GM08714 (cell line): Measurements from ENCODE around the gene ITGA8.
"Not testable (repeated sequence)": the region's sequence is repeated elsewhere in the genome, so short reads cannot be mapped to it uniquely, and the experiment has no call there.

ENCODE experiments used
- H3K4me3 ChIP-seq: fragments of 200-500 bp; sonication (Bioruptor generic); 2 replicates; pipeline ENCODE4 v1.5.1; 2014; ENCODE audit warnings: mild to moderate bottlenecking, low read length, inconsistent platforms
- ZNF274 ChIP-seq: IDR thresholded peaks from 2 replicates; pipeline ENCODE4 v1.6.1; 2012; ENCODE audit warnings: mild to moderate bottlenecking, low read depth, low read length

The ITGA8 gene

DNA sequence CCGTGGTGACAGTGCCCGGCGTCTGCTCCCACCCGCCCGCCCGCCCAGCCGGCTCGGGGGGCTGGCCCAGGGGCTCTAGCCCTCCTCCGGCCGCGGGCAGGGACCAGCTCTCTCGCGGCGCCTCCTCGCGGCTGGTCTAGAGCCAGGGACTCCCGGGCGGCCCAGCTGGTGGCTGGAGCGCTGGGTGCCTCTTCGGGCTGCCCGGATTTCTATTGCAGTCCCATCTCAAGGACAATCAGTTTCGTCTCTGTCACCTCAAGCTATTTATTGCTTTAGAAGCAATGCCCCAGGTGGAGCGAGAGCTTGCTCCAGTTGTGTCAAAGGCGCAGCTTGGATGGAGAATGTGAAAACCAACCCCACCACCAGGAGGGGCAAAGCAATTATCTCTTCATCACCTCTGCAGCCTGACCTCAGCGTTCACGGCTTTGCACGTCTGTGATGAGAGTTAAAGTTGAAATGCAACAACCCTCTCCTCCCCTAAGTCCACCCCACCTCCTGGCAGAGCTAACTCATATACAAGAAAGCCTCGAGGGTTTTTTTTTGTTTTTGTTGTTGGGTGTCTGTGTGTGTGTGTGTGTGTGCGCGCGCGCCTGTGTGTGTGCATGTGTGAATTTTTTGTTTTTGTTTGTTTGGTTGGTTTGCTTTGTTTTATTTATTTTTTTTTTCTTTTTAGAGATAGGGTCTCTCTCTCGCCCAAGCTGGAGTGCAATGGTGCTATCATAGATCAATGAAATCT lies at the start of gene ITGA8:
ITGA8 (minus strand) TSS at position 24 of the 736 bp plus-strand sequence. CDS start 151 bp downstream, outside the sequence.
- no peak within 1 kb of the TSS for H3K4me3 ChIP-seq
- no peak for TF ChIP-seq ZNF274

DNA sequence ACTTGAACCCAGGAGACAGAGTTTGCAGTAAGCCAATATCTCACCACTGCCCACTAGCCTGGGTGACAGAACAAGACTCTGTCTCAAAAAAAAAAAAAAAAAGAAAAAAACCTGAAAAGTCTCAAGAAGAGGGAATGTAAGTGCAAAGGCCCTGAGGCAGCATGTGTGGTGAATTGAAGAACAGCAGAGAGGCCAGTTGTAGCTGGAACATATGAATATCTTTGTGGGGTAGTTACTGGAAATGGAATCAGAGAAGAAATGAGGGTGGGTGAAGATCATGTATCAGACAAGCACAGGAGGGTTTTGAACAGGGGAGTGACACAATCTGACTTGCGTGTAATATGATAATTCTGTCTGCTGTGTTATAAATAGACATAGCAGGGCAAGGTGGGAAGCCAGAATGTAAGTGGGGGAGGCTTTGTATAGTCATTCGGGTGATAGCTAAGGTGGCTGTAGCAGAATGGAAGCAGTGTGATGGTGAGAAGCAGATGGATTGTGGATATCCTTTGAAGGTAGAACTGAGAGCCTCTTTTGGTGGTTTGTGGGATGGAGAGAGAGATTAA lies 45.3 kb upstream of the ITGA8 start:
- H3K4me3 ChIP-seq, result no peak overlapping the region
- no peak for TF ChIP-seq ZNF274

DNA sequence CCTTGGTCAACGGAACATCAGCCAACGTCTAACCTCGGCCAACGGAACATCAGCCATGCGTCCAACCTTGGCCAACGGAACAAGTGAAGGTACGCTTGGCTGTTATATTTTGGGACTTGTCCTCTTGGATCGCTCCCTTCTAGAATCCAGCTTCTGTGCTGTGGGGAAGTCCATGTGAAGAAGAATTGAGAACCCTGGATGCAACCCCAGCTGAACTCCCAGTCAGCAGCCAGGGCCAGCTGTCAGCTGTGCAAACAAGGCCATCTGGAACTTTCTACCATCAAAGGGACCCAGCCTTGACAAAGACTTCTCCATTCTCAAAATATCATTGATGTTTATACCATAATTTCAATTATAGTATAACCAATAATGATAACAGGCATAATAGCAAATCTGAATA lies 43.3 kb upstream of the ITGA8 start:
- no peak for TF ChIP-seq ZNF274
- H3K4me3 ChIP-seq, result no peak overlapping the region

DNA sequence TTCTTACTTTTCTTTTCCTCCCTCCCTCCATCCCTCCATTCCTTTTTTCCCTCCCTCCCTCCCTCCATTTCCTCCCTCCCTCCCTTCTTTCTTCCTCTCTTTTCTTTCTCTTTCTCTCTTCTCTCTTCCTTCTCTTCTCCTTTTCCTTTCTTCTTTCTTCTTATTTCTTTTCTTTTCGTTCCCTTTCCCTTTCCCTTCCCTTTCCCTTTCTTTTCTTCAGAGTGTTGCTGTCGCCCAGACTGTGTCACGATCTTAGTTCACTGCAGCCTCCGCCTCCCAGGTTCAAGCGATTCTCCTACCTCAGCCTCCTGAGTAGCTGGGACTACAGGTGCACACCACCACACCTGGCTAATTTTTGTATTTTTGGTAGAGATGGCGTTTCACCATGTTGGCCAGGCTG lies 42.5 kb upstream of the ITGA8 start:
- not testable (repeated sequence) for H3K4me3 ChIP-seq

DNA sequence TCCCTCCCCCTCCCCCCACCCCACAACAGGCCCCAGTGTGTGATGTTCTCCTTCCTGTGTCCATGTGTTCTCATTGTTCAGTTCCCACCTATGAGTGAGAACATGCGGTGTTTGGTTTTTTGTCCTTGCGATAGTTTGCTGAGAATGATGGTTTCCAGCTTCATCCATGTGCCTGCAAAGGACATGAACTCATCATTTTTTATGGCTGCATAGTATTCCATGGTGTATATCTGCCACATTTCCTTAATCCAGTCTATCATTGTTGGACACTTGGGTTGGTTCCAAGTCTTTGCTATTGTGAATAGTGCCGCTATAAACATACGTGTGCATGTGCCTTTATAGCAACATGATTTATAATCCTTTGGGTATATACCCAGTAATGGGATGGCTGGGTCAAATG lies 41.5 kb upstream of the ITGA8 start:
- H3K4me3 ChIP-seq, result not testable (repeated sequence)

DNA sequence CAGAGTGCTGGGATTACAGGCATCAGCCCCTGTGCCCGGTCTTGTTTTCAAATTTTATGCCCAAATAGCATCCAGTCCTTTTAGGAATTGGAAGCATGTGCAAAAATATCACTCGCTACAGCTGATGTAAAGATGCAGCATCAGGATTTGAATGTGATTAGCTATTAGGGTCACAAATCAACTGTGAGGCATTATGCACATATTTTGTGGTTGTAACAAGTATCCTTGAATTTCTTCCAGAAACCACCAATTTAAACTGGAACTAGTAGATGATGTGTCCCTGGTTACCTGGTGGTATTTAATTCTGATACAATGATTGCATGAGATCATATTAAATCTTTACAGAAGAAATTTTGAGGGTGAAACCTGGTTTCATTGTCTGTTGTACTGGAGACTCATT lies 41.0 kb upstream of the ITGA8 start:
- no peak overlapping the region for H3K4me3 ChIP-seq
- no peak for TF ChIP-seq ZNF274

DNA sequence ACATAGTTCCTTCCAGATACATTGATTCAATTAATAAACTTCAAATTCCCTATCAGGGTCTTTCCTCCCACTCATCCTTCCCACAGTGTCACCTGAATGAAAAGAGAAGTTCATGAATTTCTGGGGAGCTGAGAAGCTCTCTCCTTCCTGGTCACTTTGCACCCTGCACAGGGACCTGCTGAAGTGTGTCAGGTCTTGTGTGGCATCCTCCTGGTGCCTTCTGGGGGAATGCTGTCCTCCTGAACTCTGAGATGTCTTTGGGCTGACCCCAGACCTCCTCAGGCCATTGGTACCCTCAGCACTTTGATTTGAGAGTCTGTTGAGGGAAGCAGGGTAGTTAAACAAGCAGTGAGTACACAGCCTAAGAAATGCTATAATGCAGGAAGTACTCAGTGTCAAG lies 39.5 kb upstream of the ITGA8 start:
- TF ChIP-seq ZNF274, result no peak
- no peak overlapping the region for H3K4me3 ChIP-seq

DNA sequence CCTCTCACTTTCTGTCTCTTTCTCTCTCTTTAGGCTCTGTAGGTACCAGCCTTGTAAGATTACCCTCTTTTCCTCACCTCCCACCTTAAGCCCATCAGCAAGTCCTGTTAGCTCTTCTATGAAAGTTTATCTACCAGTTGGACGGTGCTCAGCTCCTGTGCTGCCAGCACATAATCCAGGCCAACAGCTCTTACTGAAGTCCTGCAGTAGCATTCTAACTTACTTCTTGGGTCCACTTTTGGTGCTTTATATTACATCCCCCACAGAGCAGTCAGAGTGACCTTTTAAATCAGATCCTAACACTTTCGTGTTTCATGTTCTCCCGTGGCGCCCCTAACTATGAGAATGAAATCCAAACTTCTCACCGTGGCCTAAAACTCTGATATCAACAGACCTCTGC lies 38.9 kb upstream of the ITGA8 start:
- TF ChIP-seq ZNF274, result no peak
- H3K4me3 ChIP-seq, result no peak overlapping the region

DNA sequence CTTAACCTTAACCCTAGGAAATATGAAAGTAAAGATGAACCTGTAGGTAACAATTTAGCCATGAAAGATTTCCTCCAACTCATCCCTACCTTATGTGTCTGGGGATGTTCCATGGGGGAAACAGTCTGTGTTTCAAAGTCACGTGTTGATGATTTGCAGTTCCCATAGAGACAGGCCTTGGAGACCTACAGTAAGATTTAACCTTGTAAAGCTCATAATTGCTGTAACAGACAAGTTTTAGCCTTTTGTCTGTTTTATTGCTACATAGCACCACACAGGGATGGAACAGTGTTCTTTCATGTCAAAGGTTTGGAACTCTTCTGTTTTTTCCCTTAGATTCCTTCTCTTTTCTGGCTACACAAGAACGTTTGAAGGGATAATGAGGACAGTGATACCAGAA lies 35.2 kb upstream of the ITGA8 start:
- no peak for TF ChIP-seq ZNF274
- no peak overlapping the region for H3K4me3 ChIP-seq

DNA sequence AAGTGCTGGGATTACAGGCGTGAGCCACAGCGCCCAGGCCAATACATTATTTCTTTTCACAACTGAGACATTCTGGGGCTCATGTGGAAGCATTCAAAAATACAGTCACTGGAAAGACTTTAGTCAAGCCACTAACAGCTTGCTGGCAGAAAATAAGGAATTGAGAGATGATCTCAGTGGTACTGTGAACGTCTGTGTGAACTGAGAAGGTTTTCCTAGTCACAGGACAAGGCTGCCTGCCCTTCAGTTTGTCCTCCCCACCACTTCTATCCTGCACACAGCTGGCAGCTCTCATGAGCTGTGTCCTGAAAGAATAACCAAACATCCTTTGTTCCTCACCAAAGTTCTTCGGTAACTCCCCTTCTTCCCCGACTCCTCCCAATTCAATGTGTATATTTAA lies 31.3 kb upstream of the ITGA8 start:
- H3K4me3 ChIP-seq, result no peak overlapping the region
- TF ChIP-seq ZNF274, result no peak

DNA sequence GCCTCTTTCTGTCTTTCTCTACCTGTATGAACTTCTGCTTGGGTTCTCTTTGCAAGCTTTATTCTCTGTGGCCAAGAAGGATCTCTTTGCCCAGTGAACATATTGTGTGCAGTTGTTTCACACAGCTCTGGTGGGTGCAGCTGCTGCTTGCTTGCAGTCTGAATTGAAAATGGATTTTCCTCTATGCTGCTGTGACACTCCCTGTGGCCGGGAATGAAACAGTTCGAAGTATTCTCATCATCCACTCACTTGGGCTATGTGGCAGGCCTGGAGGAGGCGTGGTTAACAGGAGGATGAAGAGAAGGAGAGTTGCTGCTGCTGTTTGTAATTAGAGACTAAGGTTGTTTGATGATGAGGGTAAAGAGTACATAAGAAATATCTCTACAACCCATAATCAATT lies 28.4 kb upstream of the ITGA8 start:
- H3K4me3 ChIP-seq, result no peak overlapping the region
- TF ChIP-seq ZNF274, result no peak

DNA sequence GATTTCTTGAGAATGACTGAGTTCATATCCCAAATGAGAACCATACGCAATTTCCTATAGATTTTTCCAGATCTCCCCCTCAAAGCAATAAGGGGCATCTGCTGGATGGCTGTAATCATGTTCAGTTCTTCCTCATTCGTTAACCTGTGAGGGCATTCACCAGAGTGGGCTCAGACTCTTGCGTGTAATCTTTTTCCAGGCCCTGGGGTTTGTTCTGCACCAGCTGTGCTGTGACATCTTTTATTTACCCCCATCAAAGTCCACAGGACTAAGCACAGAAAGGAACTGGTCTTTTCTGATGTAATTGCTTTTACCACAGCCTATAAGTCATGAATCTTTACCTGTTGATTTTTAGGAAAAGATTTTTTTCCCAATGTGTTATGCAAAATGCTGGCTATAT lies 27.9 kb upstream of the ITGA8 start:
- H3K4me3 ChIP-seq, result no peak overlapping the region
- no peak for TF ChIP-seq ZNF274

DNA sequence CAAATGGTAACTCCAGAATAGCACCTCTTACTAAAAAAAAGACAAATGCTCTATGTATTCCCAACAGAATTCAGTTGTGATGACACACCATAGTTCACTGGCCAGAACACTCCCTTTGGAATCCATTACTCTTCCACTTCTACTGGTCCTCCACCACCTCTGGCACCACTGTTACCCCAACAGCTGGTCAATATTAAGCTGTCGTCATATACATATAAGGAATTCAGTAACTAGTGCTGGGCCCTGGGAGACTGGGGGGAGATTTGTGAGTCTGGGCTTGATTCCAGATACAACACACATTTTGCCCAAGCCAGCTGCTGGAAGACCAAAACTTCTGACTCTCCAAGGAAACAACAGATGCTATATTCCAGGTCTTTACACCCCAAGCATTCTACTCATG lies 26.0 kb upstream of the ITGA8 start:
- no peak overlapping the region for H3K4me3 ChIP-seq
- no peak for TF ChIP-seq ZNF274

DNA sequence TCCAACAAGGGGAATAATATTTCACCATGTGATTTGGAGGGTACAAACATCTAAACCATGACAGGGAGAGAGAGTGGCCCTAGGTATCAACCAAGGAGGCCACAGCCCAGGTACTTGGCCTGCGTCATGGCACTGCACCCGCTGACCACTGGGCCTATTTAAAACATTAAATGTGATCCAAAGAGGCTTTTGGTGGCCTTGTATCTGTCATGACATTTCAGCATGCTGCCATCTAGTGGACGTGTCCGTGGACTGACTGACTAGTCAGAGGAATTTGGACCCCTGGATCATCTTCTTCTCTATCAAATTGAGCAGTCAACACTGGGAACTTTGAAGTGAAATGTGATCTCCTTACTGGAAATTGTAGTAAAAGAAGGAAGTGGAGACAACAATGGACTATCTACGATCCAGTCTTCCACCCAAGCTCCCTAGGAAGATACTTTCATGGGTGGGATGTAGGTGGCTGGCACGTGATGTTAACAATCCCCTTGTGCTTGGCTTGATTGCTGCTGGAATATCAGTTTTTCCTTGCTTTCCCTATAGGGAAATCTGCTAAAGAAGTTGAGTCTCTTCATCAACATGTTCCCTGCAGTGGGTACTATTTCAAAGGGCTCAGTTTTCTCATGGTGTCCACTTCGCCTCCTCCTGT lies 24.6 kb upstream of the ITGA8 start:
- no peak overlapping the region for H3K4me3 ChIP-seq
- no peak for TF ChIP-seq ZNF274

DNA sequence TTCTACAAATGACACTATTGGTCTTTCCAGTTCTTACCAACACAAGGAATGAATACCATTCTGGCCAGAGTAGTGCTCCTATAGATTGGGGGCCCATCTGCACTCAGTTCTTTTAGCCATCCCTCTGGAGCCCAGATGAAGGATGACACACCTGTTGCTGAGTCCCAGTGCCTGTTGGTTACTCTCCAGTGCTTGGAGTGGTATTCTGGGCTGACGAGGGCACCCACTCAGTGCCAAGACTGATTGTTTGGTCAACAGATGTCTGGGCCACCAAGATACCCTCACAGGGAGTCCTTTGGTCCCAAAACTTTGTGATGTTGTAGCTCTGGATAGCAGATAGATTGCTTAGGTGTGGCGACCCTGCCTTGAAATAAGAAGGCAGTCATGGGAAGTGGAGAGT lies 23.7 kb upstream of the ITGA8 start:
- TF ChIP-seq ZNF274, result no peak
- H3K4me3 ChIP-seq, result no peak overlapping the region
